Middle frontal gyrus (tissue), 1 donor: ENCODE data around the gene ARHGAP24.

ENCODE experiments used
- DNase-seq: peaks from one replicate; pipeline ENCODE4 v3.0.0-alpha.2; 2015; ENCODE audit warnings: low spot score; ENCODE audit errors: extremely low spot score

Gene ARHGAP24

DNA sequence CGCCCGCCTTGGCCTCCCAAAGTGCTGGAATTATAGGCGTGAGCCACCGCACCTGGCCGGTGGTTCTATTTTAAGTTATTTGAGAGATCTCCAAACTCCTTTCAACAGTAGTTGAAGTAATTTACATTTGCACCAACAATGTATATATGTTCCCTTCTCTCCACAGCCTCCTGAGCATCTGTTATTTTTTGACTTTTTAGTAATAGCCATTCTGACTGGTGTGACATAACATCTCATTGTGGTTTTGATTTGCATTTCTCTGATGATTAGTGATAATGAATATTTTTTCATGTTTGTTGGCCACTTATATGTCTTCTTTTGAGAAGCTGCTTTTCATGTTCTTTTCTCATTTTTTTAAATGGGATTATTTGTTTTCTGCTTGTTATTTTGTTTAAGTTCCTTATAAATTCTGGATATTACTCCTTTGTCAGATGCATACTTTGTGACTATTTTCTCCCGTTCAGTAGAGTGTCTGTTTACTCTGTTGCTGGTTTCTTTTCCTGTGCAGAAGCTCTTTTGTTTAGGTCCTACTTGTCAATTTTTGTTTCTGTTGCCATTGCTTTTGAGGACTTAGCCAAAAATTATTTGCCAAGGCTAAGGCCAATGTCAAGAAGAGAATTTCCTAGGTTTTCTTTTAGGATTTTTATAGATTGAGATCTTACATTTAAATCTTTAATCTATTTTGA, 213.2 kb downstream of the ARHGAP24 start:
- no peak for DNase-seq

DNA sequence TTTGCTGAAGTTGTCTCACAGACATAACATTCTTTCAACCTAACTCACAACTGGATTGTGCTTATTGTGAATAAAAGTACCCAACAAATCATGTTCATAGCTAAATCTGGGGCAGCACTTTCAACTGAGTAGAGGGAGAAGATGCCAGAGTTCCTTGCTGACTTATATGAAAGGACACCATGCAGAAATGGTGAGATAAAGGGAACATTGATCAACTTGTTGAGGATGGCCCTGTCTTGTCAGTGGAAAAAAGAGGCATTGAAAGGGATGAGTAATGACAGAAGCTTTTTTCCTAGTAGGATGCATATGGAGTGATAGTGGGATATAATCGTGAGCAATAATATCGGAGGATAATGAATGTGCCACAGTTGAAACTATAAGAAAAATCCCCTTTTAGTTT, 221.7 kb downstream of the ARHGAP24 start:
- DNase-seq: no peak

DNA sequence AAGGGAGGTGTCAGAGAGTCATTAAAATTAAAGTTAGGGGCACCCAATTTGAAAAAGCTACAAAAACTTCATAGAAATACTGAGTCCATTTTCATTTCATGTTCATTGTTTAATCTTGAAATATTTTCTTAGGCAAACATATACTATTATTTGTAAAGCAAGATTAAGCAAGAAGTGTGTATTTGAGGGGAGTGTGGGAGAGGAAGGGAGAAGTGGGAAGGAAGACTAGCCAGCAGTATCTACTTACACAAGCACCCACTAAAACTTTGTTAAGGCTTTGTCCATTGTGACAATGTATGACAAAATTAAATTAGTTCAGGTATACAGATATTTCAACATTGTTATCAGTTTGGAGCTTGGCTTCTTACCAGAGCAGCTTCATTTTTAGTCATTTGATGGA, 222.9 kb downstream of the ARHGAP24 start:
- no peak for DNase-seq

DNA sequence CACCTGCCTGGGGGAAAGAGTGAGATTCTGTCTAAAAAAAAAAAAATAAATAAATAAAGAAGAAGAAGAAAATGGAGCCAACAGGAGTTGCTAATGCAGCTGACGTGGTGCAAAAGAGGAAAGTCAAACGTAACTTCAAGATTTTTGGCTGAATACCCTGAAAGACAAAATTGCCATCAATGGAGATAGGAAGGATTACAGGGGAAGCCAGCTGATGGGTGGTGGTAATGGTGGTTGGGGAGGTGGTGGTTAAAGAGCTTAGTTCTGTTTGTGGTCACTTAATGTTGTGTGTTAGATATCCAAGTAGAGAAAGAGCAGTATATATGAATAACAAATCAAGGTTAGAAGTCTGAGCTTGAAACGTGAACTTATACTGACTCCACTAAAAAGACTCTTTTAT, 225.4 kb downstream of the ARHGAP24 start:
- no peak for DNase-seq

DNA sequence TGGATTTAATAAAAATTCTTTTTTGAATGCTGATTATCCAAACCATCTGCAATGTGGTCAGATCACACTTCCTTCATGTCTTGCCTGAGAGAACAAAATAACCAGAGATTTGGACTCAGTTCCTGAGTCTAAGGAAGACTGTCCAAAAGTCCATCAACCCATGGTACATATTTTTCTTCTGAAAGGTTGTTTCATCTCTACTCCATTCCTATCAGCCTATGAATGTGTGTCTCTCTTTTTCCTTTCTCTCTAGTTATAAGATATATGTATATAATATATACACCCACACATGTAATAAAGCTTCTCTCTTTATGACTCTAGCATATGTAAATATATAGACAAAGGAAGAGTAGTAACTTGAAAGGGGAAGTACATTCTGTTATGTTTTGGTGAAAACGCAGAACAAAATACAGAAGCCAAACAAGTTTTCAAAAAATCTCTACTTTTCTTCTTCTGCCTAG, 226.9 kb downstream of the ARHGAP24 start:
- no peak for DNase-seq

DNA sequence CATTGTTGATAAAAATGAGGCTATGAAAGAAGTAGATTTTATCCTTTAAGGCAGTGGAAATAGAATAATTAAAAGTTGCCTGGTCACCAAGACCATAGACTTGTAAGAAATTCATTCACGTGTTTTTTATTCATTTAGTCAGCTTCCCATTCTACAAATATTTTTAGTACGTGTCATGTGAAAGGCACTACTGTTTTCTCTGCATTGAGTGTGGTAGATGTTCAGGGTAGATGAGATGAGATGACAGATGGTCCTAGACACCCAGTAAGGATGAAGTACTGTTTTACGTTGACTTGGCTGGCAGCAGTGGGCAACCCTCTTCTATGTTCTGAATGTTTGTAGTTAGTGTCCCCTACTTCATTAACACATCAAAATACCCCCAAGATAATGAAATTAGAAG, 228.1 kb downstream of the ARHGAP24 start:
- no peak for DNase-seq

DNA sequence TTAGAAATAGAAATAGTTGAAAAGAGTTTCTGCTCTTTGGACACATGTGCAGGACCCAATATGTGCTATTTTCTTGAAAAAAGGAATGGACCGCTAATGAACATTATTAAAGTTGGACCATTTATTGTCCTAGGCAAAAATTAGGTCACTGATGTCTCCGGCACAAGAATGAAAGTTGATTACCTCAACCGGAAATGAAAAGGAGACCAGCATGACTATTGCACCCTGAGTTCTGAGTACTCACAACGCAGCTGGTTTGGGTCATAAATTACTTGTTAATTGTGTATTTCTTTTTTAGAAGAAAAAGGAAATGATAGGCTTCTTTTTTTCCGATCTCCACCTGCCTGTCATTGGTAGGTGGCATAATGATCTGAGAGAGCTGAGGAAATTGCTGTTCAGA, 232.7 kb downstream of the ARHGAP24 start:
- DNase-seq: no peak

DNA sequence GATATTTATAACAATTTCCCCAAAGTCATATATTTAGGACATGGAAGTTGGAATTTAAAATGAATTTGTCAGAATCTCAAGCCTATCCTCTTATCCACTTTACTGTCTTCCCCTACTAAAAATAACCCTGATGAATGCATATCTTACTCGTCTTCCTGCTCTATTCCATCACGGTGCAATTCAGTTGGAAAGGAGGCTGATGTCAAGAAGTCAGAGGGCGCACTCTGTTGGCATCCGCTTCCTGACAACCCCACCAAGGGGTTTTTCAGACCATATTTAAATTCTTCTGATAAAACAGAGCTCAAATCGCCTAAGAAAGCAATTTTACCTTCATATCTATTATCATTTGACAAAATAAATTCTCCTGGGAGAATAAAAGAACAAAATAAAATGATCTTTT, 233.5 kb downstream of the ARHGAP24 start:
- no peak for DNase-seq

DNA sequence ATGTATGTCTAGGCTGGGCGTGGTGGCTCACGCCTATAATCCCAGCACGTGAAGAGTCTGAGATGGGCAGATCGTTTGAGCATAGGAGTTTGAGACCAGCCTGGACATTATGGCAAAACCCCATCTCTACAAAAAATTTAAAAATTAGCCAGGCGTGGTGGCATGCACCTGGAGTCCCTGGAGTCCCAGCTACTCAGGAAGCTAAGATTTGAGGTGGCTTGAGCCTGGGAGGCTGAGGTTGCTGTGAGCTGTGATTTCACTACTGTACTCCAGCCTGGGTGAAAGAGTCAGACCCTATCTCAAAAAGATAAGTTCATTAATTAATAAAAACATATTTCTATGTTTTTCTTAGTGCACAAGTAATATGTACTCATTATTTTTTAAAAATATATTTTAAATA, 238.1 kb downstream of the ARHGAP24 start:
- DNase-seq: no peak

DNA sequence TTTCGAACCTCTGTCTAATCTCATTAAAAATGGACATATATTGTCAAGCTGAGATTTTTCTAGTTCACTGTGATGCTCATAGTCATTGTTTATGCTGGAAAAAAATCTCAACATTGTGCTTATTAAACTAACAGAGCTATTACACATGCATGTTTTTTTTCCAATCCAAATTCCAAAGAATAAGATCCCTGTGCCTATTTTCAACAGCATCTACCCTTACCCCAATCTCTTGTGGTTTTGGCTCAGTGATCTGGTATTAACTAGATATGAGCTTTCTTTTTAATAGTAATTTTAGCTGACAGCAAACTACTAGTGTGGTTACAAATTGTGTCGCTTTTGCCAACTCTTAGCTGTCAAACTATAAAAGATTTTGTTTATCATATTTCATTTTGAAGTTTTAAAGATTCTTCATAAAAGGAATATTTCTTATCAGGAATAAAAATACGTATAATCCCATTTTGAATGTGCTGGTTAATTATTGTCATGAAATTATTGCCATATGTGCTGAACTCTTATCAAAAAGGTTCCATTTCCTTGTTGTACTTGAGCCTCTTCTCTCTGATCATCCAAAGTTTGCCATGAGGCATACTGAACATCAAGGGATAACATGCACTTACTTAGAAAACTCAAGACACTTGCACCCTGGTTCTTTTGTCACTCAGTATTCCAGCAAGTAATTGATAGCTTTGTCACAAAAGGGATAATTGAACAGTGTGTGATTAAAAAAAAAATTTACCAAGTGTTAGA, 241.2 kb downstream of the ARHGAP24 start:
- DNase-seq: no peak

DNA sequence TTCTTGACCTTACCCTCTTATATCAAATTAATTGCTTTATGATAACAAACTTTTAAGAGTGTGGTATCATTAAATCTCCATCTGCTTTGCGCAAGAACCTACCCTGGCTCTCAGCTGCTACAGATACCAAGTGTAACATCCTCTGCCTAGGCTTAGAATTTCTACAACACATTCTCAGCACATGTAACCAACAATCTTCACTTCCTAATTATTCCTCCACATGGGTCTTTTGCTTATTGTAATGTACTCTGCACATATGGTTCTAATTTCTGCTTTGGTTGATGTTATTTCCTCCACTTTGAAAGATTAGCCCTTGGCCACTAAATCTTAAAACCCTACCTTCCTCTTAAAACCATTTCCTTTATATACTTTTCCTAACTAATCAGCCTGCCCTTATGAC, 242.4 kb downstream of the ARHGAP24 start:
- no peak for DNase-seq

DNA sequence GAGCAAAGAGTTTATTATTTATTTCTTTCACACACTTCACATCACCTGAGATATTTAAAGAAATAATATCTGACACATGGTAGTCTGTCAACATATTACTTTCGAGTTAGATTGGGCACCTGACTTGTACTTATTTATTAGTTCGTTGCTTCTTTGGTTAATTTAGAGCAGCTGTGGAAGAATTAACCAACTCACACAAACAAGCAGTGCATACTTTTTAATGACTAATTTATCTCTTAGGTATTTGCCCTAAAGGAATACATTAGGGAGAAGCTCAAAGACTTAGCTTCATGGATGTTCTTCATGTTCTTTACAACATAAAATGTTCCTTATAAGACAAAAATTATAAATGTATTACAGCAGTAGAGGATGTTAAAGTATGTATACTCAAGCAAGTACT, 242.9 kb downstream of the ARHGAP24 start:
- DNase-seq: no peak

DNA sequence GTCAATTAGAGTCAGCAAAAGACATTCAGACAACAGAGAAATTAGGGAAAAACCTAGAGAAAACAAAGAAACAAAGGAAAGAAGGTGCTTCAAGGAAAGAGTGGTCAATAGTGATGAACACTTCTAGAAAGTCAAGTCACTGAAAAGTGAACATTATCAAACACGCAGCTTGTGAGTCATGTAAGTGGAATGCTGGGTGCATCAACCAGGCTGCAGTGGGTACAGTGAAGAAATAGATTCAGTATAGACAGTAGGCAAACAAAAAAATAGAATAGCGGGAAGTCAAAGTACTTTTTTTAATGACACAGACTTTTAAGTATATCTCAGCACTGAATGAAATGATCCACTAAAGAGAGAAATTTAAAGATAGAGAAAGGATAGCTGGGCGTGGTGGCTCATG, 245.8 kb downstream of the ARHGAP24 start:
- no peak for DNase-seq

DNA sequence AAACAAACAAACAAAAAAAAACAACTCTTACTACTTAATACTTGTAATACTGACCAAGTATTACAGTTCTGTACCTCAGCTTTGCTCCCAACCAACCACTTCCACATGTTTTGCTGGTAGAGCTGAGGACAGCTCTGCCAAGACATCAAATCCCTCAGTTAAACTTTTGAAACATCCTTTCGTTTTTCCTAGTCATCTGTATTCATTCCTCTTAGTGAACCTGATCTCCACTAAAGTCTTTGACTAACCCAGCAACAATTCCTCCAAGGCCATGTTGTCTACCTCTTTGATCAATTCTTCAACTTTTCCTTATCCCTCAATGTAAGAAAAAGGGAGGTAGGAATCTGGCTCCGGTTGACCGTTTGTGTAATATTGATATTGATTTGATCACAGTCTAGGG, 247.5 kb downstream of the ARHGAP24 start:
- DNase-seq: no peak

DNA sequence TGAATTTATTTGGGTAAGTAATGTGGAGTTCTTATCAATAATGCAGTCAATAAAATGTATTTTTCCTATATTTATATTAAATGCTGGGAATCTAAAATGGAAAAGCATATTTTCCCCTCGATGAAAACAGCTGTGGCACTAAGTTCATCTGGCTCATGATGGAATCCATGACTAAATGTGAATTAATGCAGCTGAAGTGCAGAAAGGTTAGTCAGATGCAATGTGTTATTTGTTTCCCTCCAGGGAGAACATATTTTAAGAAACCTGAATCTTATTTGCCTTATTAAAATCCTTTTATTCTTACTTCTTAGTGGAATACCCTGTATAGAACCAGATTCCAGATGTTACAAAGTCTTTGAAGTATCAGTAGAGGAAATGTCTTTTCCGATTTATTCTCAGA, 247.9 kb downstream of the ARHGAP24 start:
- DNase-seq: no peak

DNA sequence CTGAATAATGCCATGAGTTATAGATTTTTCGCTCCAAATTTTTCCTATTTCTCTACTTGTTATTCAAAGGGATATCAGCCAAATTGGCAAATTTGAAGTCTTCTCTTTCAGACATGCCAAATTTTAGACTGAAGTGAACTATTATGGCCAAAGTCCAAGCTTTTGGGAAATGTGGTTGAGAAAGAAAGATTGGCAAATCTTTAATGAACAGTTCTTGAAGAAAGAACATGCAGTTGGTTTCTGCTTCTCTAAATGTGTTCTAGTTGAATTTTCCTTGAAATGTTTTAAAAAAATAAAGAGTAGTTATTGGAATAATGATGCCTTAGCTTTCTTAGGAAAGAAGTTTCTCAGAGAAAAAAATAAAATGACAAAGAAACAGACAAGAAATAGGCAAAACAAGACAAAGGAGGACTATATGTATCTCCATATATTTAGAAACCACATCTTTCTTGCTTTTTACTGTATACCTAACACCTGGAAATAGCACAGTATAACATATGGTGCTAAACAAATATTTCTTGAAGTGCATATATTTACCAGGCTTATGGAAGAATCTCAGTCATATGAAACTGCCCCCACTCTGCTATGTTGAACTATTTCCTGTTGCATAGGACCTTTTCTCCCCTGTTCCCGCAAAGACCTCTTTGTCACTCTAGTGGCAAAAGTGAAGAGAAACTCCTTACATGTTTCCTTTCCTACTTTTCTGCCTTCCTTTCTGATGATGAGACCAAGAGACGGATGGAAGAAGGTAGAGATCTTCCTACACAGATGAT, 250.0 kb downstream of the ARHGAP24 start:
- no peak for DNase-seq

DNA sequence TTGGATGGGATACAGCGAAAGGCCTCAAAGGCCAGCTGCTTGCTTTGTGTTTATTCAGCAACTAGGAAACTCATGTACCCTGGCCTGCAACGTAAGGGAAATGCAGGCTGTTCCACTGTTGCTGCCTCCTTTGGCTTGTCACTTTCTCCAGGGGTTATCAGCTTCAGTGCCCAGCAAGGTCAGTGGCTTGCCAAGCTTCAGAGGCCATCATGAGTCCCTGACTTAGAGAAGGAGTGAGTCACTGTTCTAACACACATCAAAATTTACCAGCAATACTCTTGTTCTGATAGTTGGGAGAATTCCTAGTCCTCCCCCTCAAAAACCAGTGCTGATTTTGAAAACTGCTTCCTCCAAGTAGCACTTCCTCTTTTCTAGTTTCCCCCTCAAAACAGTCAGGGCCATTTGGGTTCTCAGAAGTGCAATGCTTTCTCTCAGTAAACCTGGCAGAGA, 250.8 kb downstream of the ARHGAP24 start:
- DNase-seq: no peak

DNA sequence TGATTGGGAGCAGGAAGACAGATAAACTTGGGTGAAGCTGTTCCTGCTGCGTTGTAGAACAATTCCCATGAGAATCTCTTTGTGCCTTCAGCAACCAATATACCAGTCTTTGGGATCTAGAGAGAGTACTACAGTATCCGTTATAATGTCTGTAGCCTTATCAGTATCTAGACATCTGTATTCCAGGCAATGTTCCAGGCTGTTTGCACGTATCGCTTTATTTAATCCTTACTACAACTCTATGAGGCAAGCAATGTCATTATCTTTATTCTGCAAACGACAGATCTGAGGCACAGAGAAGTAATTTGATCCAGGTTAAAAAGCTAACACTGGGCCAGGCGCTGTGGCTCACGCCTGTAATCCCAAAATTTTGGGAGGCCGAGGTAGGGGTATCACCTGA, 251.6 kb downstream of the ARHGAP24 start:
- no peak for DNase-seq

DNA sequence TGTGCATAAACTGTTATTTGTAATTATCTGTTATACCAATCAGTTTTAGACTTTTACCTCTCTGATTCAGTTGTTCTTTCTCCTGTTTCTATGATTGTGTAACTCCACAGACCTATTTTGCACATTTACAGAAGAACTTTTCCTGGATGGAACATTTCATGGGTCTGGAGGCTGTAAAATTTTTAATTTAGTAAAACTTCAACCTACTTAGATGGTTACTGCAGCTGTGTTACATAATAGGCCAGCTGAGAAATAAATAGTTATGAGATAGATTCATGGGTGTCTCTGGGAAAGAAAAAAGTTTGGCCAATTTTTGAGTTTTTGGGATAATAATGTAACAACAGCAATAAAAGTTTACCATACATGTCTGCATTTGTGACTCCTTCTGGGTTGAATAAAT, 253.5 kb downstream of the ARHGAP24 start:
- no peak for DNase-seq

DNA sequence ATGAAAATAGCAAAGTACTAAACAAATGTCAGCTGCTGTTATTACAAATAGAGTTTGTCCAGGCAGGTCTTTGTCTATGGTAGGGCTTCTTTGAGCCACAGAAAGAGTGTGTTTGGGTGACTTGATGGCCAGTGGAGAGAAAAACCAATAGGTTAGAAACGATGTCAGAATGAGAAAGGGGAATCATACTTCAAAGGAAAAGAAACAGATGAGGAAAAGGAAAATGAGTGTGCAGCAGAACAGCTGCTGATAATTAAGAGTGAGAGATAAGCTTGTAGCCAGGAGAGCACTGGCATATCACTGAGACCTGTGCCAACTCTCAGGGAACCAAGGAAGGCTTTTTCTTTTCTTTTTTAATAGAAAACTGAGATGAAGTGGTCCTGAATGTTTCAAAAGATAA, 257.2 kb downstream of the ARHGAP24 start:
- no peak for DNase-seq

DNA sequence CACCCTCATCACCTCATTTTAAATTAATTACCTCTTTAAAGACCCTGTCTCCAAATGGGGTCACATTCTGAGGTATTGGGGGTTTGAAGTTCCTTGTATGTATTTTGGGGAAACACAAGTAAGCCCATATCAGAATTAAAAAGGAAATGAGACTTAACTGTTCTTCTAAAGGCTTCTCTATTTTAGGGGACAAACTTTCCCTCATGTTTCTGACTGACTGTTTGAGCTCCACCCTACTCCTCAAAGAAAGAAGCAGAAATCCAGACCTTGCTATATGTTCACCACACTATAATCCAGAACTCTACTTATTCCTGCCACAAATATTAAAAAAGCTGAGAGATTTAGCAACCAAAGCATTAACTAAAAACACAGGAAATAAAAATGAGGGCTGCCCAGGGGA, 258.8 kb downstream of the ARHGAP24 start:
- DNase-seq: no peak

DNA sequence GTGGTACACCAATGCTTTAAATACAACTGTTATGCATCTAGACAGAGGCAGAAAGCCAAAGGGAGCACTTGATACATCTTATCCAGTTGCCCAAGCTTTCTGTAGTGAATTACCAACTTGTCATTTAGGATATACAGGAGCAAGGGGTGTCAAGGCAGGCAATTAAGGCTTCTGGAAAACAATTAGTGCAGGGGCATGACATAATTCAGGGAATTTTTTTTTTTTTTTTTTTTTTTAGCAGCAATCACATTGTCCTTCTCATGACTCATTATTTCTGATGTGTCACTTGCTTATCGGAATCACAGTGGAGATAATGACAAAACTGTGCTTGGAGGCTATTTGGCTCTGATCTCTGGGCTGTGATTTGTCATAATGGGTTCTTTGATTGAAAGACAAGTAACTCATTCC, 259.5 kb downstream of the ARHGAP24 start:
- no peak for DNase-seq
